Measurements from ENCODE around the gene PTPRN2.

Gene PTPRN2

DNA sequence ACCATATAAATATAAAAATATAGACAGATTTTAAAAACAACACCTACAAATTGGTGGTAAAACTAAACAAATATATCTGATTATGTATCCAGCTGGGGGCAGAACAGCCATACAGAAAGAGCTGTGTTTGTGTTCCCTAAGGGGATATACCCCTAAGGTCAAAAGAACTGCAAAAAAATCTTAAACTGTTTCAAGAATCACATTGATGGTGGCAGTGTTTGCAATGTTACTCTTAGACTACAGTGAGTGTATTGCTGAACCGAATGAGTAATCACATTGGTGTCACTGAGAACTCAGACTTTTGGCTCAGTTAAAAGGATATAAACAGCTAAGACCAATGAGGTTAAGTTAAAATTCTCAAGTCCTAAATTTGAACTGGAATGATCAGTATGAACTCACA, 27.1 kb upstream of the PTPRN2 start:
- Histone ChIP-seq H3K9me3 (ENCODE audit: control insufficient read depth, insufficient read depth, low read depth, low read length) (no peaks in the 10 kb centered on the region), H3K36me3 (ENCODE audit: control insufficient read depth, insufficient read depth, low read length) (peaks cover 15% of the 10 kb centered on the region; the same call in 1 of the 2 replicates), H3K4me3 (ENCODE audit: low read depth, low read length) (no peak overlapping the region), H3K27ac (ENCODE audit: low read depth, low read length) (no peak overlapping the region), H3K4me1 (ENCODE audit: control insufficient read depth, insufficient read depth, low read length) (peaks cover 30% of the 10 kb centered on the region), H3K9ac (ENCODE audit: low read length) (no peak overlapping the region), H3K27me3 (ENCODE audit: control insufficient read depth, insufficient read depth, low read length) (no peaks in the 10 kb centered on the region)

DNA sequence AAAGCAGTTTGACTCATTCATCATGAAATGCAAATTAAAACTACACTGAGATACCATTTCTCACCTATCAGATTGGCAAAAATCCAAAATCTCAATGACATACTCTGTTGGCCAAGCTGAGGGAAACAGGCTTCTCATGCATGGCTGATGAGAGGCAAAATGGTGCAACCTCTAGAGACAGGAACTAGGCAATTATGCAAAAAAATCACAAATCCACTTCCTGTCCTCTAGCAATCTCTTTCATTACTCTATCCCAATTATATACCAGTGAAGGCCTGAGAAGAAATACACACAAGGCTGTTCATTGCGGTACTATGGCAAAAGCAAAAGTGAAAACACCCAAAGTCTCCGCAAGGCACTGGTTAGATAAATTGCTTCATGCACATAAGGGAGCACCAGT, 25.9 kb upstream of the PTPRN2 start:
- Histone ChIP-seq H3K27ac (ENCODE audit: low read depth, low read length) (no peak overlapping the region), H3K4me3 (ENCODE audit: low read depth, low read length) (no peak overlapping the region), H3K27me3 (ENCODE audit: control insufficient read depth, insufficient read depth, low read length) (no peaks in the 10 kb centered on the region), H3K36me3 (ENCODE audit: control insufficient read depth, insufficient read depth, low read length) (peaks cover 16% of the 10 kb centered on the region; the same call in 1 of the 2 replicates), H3K9me3 (ENCODE audit: control insufficient read depth, insufficient read depth, low read depth, low read length) (no peaks in the 10 kb centered on the region), H3K9ac (ENCODE audit: low read length) (no peak overlapping the region), H3K4me1 (ENCODE audit: control insufficient read depth, insufficient read depth, low read length) (peaks cover 29% of the 10 kb centered on the region)

DNA sequence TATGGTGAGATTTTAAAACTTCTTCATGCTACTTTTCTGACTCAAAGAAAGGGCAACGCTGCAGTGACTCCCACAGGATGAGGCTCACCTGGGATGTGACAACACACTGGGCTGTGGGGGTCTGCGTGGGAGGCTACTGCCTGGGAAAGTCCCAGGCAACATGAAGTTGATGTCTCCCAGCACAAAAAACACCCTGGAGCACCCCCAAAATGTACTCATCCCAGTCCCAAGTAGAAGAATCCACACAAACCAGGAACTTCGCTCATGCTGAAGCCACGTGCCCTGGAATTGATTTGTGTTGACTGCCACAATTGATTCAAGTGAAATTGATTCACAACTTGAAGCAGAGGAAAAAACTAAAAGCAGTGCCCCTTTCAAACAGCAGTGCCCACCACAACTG, 24.9 kb upstream of the PTPRN2 start:
- Histone ChIP-seq H3K9ac (ENCODE audit: low read length) (no peak overlapping the region), H3K9me3 (ENCODE audit: control insufficient read depth, insufficient read depth, low read depth, low read length) (no peaks in the 10 kb centered on the region), H3K4me3 (ENCODE audit: low read depth, low read length) (no peak overlapping the region), H3K27me3 (ENCODE audit: control insufficient read depth, insufficient read depth, low read length) (no peaks in the 10 kb centered on the region), H3K27ac (ENCODE audit: low read depth, low read length) (no peak overlapping the region), H3K4me1 (ENCODE audit: control insufficient read depth, insufficient read depth, low read length) (peaks cover 20% of the 10 kb centered on the region), H3K36me3 (ENCODE audit: control insufficient read depth, insufficient read depth, low read length) (peaks cover 25% of the 10 kb centered on the region)

DNA sequence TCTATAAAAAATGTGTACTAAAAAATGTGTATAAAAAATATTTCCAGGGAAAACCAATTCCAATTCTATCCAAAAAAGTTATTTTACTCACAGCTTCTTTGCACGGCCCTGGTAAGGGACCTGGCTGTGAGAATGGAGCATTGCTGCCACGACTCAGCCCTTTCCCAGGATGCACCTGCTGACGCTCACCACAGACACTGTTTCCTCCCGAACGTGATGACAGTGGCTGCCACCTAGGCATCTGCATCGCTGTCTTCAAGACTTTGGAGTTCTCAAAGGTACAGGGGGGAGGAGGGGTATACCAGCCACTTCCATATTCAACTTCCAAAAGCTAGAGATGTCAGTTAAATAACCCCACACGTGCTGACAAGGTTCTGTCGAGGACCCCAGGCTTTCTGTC, 23.9 kb upstream of the PTPRN2 start:
- H3K9ac ChIP-seq (ENCODE audit: low read length) = no peak overlapping the region
- peaks cover 10% of the 10 kb centered on the region for H3K4me1 ChIP-seq (ENCODE audit: control insufficient read depth, insufficient read depth, low read length)
- peaks cover 33% of the 10 kb centered on the region for H3K36me3 ChIP-seq (ENCODE audit: control insufficient read depth, insufficient read depth, low read length)
- no peaks in the 10 kb centered on the region for H3K9me3 ChIP-seq (ENCODE audit: control insufficient read depth, insufficient read depth, low read depth, low read length)
- H3K27ac ChIP-seq (ENCODE audit: low read depth, low read length) = no peak overlapping the region
- no peaks in the 10 kb centered on the region for H3K27me3 ChIP-seq (ENCODE audit: control insufficient read depth, insufficient read depth, low read length)
- no peak overlapping the region for H3K4me3 ChIP-seq (ENCODE audit: low read depth, low read length)

DNA sequence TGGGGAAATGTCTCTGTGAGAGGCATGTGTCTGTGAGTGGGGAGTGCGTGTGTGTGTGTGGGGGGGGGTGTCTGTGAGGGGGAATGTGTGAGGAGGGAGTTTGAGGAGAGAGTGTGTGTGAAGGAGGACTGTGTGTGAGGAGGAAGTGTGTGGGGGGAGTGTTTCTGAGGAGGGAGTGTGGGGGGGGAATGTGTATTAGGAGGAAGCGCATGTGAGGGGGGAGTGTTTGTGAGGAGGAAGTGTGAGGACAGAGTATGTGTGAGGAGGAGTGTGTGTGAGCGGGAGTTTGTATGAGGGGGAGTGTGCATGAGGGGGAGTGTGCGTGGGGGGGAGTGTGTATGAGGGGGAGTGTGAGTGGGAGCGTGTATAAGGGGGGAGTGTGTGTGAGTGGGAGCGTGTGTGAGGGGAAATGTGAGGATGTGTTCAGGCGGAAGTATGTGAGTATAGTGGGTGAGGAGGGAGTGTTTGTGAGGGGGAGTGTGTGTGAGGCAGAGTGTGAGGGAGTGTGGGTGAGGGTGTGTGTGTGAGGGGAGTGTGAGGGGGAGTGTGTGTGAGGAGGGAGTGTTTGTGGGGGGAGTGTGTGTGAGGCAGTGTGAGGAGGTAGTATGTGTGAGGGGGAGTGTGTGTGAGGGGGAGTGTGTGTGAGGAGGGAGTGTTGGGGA, 21.8 kb upstream of the PTPRN2 start:
- H3K36me3 ChIP-seq (ENCODE audit: control insufficient read depth, insufficient read depth, low read length) = peaks cover 40% of the 10 kb centered on the region
- H3K27me3 ChIP-seq (ENCODE audit: control insufficient read depth, insufficient read depth, low read length) = no peaks in the 10 kb centered on the region
- no peak overlapping the region for H3K4me3 ChIP-seq (ENCODE audit: low read depth, low read length)
- no peak overlapping the region for H3K27ac ChIP-seq (ENCODE audit: low read depth, low read length)
- H3K9me3 ChIP-seq (ENCODE audit: control insufficient read depth, insufficient read depth, low read depth, low read length) = no peaks in the 10 kb centered on the region
- no peaks in the 10 kb centered on the region for H3K4me1 ChIP-seq (ENCODE audit: control insufficient read depth, insufficient read depth, low read length)
- no peak overlapping the region for H3K9ac ChIP-seq (ENCODE audit: low read length)

DNA sequence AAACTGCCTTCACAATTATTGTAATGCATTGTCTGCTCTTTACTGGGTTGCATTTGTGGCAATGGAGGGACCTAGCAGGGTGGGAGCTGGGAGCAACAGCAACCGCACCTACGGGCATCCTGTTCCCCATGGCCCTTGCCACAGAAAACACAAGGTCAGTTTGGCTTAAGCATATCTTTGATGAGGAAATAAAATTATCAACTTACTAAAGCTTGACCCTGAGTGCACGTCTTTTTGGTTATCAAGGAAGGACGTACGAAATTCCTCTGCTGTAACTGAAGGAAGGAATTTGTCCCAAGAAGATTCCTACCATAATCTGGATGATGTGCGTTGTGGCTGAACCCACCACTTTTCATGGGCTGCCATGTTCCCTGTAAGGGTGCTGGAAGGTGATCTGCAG, 19.9 kb upstream of the PTPRN2 start:
- Histone ChIP-seq H3K27ac (ENCODE audit: low read depth, low read length) (no peak overlapping the region), H3K27me3 (ENCODE audit: control insufficient read depth, insufficient read depth, low read length) (no peaks in the 10 kb centered on the region), H3K9me3 (ENCODE audit: control insufficient read depth, insufficient read depth, low read depth, low read length) (no peaks in the 10 kb centered on the region), H3K36me3 (ENCODE audit: control insufficient read depth, insufficient read depth, low read length) (peaks cover 44% of the 10 kb centered on the region), H3K9ac (ENCODE audit: low read length) (no peak overlapping the region), H3K4me1 (ENCODE audit: control insufficient read depth, insufficient read depth, low read length) (no peaks in the 10 kb centered on the region), H3K4me3 (ENCODE audit: low read depth, low read length) (no peak overlapping the region)

DNA sequence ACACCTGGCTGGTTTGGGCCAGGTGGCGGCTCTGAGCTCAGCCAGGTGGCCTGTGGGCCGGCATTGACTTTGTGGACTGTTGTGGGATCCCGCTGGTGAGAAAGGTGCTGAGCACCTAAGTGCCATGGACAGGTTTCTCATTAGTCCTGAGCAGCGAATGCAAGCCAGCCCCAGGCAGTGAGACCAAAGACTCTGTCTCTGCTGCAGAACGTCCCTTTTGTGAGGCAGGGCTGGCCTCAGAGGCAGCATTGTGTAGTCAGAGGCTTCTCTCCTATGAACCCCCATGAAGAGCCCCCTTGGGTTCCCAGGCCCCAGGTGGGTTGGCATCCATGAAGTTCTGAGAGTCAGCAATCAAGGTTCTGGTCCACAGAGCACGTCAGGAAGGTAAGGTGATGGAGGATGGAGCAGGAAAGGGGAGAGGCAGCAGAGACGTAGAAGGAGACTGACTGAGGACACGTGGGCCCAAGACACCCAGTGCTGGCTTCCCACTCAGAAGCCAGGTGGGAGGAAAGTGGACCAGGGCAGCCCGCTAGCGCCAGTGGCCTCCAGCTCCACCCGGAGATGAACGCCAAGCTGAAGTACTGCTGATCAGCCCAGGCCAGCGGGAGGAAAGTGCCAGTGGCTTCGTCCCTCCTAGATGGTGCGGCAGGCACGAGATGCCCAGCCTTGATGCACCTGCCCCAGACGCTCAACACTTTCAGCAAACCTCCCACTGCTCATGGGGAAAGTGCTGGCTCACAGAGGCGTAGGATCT, 19.2 kb upstream of the PTPRN2 start:
- Histone ChIP-seq H3K27ac (ENCODE audit: low read depth, low read length) (no peak overlapping the region), H3K36me3 (ENCODE audit: control insufficient read depth, insufficient read depth, low read length) (peaks cover 44% of the 10 kb centered on the region), H3K9me3 (ENCODE audit: control insufficient read depth, insufficient read depth, low read depth, low read length) (no peaks in the 10 kb centered on the region), H3K27me3 (ENCODE audit: control insufficient read depth, insufficient read depth, low read length) (no peaks in the 10 kb centered on the region), H3K4me3 (ENCODE audit: low read depth, low read length) (no peak overlapping the region), H3K9ac (ENCODE audit: low read length) (no peak overlapping the region), H3K4me1 (ENCODE audit: control insufficient read depth, insufficient read depth, low read length) (no peaks in the 10 kb centered on the region)

DNA sequence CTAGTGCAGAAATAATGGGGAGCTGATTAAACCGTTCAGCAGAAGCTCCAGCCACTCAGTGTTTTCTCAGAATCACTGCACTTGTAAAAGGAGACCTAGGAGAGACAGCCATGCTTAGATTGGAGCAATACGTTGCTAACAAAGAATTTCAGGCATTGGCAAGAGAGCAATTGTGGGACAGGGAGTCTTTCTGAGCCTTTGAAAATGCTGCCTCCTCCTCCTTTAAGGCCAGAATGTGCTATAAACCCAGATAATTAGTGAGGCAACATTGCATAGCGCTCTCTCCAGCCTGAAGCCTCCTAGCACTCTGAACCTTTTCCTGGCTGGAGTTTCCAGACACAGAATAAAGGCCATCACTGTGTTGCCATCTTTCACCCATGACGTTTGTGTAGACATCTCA, 18.5 kb upstream of the PTPRN2 start:
- H3K9ac ChIP-seq (ENCODE audit: low read length) = no peak overlapping the region
- H3K4me3 ChIP-seq (ENCODE audit: low read depth, low read length) = no peak overlapping the region
- no peaks in the 10 kb centered on the region for H3K4me1 ChIP-seq (ENCODE audit: control insufficient read depth, insufficient read depth, low read length)
- H3K9me3 ChIP-seq (ENCODE audit: control insufficient read depth, insufficient read depth, low read depth, low read length) = no peaks in the 10 kb centered on the region
- H3K27me3 ChIP-seq (ENCODE audit: control insufficient read depth, insufficient read depth, low read length) = no peaks in the 10 kb centered on the region
- peaks cover 42% of the 10 kb centered on the region for H3K36me3 ChIP-seq (ENCODE audit: control insufficient read depth, insufficient read depth, low read length)
- H3K27ac ChIP-seq (ENCODE audit: low read depth, low read length) = no peak overlapping the region

DNA sequence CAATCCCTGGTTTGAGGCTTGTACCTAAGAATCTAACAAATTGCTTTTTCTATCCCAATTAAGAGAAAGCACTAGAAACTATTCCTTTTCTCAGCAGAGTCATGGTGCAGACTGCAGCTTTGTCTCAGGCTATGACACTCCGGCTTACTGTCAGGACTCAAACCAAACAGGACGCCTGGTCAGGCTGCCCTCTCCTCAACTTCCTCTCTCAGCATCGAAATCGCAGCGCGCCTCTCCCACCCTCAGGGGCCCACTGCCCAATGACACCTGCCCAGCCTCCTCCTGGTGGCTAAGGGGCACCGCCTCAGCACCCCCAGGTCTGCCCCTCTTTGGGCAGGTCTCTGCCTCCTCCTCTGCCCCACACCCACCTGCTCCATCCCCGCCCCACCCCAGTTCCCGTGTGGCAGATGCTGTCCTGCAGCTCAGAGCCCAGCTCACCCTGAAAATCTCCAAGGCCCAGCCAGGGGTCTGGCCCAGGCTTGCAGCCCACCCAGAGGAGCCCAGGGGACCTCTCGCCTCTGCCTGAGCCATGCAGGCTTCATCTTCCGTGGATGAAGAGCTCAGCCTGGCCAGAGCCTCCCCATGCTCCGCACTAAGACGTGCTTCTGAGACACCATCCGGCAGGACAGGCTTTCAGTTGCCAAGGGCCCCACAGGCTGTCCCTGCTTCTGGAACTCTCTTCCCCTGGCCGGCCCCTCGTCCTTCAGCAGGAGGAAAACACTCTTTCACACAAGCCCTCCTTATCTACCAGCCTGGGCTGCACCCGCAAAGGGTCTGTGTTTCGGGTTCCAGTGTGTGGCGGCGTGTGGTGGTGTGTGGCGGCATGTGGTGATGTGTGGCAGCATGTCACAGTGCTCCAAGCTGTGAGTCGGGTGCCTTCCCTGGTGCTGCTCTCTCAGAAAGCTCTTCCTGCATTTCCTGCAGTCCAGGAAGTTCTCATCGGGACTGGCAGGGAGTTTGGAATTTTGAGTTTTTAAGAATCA, 16.4 kb upstream of the PTPRN2 start:
- Histone ChIP-seq H3K27me3 (ENCODE audit: control insufficient read depth, insufficient read depth, low read length) (no peaks in the 10 kb centered on the region), H3K36me3 (ENCODE audit: control insufficient read depth, insufficient read depth, low read length) (peaks cover 31% of the 10 kb centered on the region), H3K9me3 (ENCODE audit: control insufficient read depth, insufficient read depth, low read depth, low read length) (no peaks in the 10 kb centered on the region), H3K27ac (ENCODE audit: low read depth, low read length) (no peak overlapping the region), H3K9ac (ENCODE audit: low read length) (no peak overlapping the region), H3K4me1 (ENCODE audit: control insufficient read depth, insufficient read depth, low read length) (no peaks in the 10 kb centered on the region), H3K4me3 (ENCODE audit: low read depth, low read length) (no peak overlapping the region)

DNA sequence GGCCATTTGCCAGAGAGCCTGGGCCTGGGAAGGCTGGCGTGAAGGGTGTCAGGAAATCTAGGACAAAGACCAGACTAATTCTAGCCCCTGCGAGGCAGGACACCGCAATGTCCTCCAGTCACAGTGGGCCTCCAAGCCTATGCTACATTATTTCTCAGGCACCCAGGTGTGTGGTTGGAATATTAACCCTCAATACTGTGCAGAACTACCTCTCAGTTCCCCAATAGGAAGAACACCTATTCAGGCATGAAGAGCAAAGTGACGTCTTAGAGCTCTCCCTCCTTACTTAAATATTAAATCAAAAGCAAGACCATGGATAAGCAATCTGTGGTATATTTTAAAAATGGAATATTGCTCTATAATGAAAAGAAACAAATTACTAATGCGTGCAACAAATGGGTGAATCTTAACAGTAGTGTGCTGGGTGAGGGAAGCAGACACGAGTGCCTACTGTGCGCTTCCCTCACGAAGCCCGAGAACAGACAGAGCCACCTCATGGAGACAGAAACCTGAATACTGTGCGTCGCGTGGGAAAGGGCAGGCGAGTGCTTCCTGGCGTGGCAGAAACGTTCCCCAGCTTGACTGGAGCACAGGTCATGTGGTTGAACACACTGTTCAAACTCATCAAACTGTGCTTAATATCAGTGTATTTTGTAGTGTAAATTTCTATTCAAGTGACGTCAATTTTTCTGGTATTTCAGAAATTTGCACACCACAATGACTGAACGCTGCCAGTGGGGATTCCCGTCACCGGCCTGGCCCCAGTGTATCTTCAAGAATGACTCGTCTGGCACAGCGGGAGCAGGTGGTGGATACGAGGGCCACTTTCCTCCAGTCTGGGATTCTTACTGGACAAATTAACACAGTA, 15.5 kb upstream of the PTPRN2 start:
- H3K4me3 ChIP-seq (ENCODE audit: low read depth, low read length) = no peak overlapping the region
- H3K27me3 ChIP-seq (ENCODE audit: control insufficient read depth, insufficient read depth, low read length) = no peaks in the 10 kb centered on the region
- peaks cover 25% of the 10 kb centered on the region for H3K36me3 ChIP-seq (ENCODE audit: control insufficient read depth, insufficient read depth, low read length)
- no peak overlapping the region for H3K9ac ChIP-seq (ENCODE audit: low read length)
- H3K27ac ChIP-seq (ENCODE audit: low read depth, low read length) = no peak overlapping the region
- H3K9me3 ChIP-seq (ENCODE audit: control insufficient read depth, insufficient read depth, low read depth, low read length) = no peaks in the 10 kb centered on the region
- no peaks in the 10 kb centered on the region for H3K4me1 ChIP-seq (ENCODE audit: control insufficient read depth, insufficient read depth, low read length)
